WI38 (cell line): ENCODE measurements around the gene GULP1.

Source experiments
- H3K4me3 ChIP-seq: 2 replicates; pipeline ENCODE4 v1.5.1; 2011; ENCODE audit warnings: low read depth, mild to moderate bottlenecking, control low read depth, low read length
- TF ChIP-seq, protein P1 (sequence below): IDR thresholded peaks from 2 replicates; pipeline ENCODE4 v1.5.1; 2012; ENCODE audit warnings: low read depth, mild to moderate bottlenecking, control low read depth, low read length

The GULP1 gene

GRCh38 chr2:188333751-188334524 is 42.3 kb downstream of the GULP1 start:
- TF ChIP-seq, protein P1, sequence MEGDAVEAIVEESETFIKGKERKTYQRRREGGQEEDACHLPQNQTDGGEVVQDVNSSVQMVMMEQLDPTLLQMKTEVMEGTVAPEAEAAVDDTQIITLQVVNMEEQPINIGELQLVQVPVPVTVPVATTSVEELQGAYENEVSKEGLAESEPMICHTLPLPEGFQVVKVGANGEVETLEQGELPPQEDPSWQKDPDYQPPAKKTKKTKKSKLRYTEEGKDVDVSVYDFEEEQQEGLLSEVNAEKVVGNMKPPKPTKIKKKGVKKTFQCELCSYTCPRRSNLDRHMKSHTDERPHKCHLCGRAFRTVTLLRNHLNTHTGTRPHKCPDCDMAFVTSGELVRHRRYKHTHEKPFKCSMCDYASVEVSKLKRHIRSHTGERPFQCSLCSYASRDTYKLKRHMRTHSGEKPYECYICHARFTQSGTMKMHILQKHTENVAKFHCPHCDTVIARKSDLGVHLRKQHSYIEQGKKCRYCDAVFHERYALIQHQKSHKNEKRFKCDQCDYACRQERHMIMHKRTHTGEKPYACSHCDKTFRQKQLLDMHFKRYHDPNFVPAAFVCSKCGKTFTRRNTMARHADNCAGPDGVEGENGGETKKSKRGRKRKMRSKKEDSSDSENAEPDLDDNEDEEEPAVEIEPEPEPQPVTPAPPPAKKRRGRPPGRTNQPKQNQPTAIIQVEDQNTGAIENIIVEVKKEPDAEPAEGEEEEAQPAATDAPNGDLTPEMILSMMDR: no peak
- no peak overlapping the region for H3K4me3 ChIP-seq

- TF ChIP-seq, protein P1: no peak
- H3K4me3 ChIP-seq: no peak overlapping the region
Measured at GRCh38 chr2:188338463-188338862, 46.8 kb downstream of the GULP1 start.

GRCh38 chr2:188340257-188340656 is 48.6 kb downstream of the GULP1 start:
- H3K4me3 ChIP-seq: no peak overlapping the region
- TF ChIP-seq, protein P1: no peak

DNA sequence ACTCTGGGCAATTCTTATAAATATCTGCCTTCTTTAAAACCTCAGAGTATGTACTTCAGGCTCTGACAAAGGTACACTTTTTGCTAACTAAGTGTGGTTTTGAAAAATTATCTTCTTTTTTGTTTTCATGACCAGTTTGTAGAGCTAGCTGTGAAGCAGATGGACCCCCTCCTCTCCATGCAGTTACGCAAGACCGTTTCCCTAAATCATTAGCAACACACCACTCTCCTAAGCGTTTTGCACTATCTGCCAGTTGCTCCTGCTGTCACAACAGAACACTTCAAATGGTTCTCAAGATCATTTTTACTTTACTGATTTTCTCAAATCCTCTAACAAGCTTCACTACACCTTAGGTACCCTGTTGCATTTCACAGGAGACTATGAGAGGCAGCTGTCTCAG is 53.3 kb downstream of the GULP1 start:
- TF ChIP-seq, protein P1: no peak
- H3K4me3 ChIP-seq: no peak overlapping the region

GRCh38 chr2:188345426-188345825 is 53.8 kb downstream of the GULP1 start:
- H3K4me3 ChIP-seq: no peak overlapping the region
- TF ChIP-seq, protein P1: no peak

DNA sequence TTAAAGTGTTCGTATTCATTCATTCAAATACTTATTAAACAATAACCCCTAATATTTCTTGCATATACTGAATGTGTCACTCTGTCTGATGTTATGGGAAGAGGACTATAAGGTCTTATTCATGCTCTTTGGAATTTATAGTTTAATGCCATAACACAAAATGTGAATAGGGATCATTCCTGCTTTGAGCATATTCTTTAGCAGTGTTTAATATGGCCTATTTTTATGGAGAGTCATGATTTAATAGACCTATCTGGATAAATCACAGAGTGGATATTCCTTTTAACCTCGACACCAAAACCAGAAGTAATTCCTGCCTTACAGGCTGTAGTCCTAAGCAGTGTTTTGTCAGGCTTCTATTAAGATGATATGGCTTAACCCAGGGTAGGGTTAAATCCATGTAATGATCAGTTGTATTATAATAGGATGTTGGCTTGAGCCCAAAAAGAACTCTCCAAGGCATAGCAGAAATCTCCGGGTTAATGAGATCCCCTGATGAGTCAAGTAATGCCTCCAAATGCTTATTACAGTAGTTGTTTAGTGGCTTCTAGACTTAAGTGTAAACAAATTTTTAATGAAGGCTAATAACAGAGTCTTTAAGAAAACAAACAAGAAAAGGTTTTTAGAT is 54.3 kb downstream of the GULP1 start:
- H3K4me3 ChIP-seq: no peak overlapping the region
- TF ChIP-seq, protein P1: no peak

DNA sequence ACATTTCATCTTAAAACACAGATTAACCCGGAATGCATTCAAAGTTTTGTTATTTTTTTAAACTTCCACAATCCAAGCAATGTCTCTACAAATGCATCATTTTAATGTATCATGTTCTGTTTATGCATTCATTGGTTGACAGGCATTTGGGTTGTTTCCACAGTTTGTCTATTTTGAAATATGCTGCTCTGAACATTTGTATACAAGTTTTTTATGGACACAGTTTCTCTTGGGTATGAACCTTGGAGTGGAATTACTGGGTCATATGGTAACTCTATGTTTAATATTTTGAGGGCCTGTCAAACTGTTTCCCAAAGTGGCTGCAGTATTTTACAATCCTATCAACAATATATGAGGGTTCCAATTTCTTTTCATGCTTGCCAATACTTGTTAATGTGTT is 57.3 kb downstream of the GULP1 start:
- no peak overlapping the region for H3K4me3 ChIP-seq
- TF ChIP-seq, protein P1: no peak
